Renal cortex interstitium (tissue), 15 donors: ENCODE measurements around the gene BLID. TPM values are rescaled to one million over a fixed set of nuclear protein-coding genes. Genes with fewer than 3 reads are reported as not detected.

Experiments
- DNase-seq, 11 donors: peaks; one replicate each; pipeline ENCODE4 v3.0.0-alpha.2; 2013; ENCODE audit warnings: low read depth in 9 of 11, low spot score in 4 of 11; ENCODE audit errors: extremely low read depth in 1 of 11
- long read RNA-seq, 16 experiments: transcript quantifications; one replicate each; lab custom pipeline, GENCODE V29; 2026
- polyA plus RNA-seq, 3 donors: library from polyadenylated mRNA; unstranded; fragments of 120-200 nt; gene quantifications; one replicate each; pipeline ENCODE4 v1.2.1, GENCODE V29; 2013; ENCODE audit not compliant: insufficient read length in 3 of 3

BLID gene, protein sequence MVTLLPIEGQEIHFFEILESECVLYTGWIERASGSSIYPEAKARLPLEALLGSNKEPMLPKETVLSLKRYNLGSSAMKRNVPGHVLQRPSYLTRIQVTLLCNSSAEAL
- polyA plus RNA-seq, result not detected
- long read RNA-seq, donor 1, result 0 reads
- long read RNA-seq, donor 2, result 0 reads
- long read RNA-seq, donor 3, result 0 reads
- long read RNA-seq, donor 4, result 0 reads
- long read RNA-seq, donor 5, result 0 reads
- long read RNA-seq, donor 6, result 0 reads
- long read RNA-seq, donor 7, result 0 reads
- long read RNA-seq, donor 8, result 0 reads
- long read RNA-seq, donor 9, result 0 reads
- long read RNA-seq, donor 10, partial matches to known transcripts, result 0 of 1 reads
- long read RNA-seq, donor 10, other reads (novel, unspliced or antisense), result 0 of 1 reads
- long read RNA-seq, donor 11, result 0 reads
- long read RNA-seq, donor 12, result 0 reads
- long read RNA-seq, donor 13, result 0 reads
- long read RNA-seq, donor 14, result 0 reads
- long read RNA-seq, donor 15, result 0 reads
- long read RNA-seq, donor 16, result 0 reads

DNA sequence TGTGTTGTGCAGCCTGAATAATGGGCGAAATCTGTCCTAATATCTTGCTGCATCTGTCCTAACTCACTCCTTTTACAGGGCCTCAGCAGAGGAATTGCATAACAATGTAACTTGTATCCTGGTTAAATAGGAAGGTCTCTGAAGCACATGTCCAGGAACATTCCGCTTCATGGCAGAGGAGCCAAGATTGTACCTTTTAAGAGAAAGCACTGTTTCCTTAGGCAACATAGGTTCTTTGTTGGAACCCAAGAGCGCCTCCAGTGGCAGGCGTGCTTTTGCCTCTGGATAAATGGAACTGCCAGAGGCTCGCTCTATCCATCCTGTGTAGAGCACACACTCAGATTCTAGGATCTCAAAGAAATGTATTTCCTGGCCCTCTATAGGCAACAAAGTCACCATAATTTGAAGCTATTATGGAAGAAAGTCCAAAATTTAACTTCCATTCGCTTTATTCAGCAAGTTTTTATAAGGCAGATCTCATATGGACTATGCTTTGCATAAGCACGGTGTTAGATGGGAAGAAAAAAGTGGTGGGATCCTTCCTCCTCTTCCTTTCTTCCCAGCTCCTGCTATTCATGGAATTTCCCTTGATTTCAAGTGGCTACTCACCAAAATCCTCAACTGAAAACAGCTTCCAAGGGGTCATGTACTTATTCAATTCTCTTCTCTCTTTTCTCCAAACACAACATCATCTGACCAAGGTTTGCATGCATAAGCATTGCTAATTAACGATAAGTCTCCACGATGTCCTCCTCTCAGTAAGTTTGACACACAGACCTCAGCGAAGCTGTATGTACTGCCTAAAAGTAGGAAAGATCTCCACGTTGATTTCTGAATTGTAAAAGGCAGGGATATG is at the start of gene BLID:
TSS of gene BLID (minus strand) at position 692 of the 856 bp plus-strand sequence. CDS start at position 399, 293 bp downstream.
- DNase-seq, result no peak

DNA sequence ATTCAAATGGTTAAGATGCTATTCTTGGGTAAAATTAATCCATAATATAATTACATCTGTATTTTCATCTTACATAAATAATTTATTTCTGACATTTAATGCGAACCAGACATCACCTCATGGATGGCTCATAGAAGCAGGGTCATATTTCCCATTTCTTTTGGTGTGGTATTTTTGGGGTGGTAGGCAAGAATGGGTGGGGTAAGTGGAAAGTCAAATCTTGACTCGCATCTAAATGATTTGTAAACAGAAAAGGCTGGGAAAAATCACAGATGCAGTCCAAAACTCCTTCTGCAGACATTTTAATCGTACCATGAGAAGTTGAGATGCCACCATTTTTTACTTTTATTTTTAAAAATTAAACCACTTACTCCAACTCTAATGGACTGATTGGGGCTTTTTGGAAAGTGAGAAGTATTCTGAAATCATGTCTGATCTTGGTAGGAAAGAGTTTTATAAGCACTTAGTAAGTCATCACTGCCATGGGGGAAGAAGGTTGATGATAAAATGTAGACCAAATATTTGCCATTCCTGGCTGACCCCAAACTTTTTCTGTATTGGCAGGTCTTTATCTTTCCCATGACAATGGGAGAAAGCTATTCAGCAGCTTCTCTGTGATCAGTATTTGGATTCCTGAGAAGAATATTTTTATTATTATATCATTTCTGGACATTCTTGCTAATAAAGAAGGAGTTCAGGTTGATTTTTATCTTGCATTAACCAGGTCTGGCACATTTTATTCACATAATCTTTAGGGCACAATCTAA is 47.2 kb upstream of the BLID start:
- DNase-seq, result no peak

DNA sequence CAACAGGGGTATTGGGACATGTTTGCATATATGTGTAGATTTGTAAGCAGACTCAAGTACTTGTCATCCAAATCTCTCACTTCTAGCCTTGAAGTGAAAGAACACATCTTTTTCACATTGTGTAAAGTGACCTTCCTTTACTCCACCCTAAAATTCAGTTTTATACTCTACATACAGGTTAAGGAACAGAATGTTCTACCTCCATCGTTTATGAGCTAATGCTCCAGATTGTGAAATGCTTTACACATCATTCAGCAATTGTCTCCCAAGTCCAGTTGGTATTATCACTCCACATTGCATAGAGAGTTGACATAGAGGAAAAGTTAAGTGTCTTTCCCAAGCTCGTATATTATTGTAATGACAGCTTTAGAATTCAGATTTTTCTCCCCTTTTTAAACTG is 46.1 kb upstream of the BLID start:
- no peak for DNase-seq

DNA sequence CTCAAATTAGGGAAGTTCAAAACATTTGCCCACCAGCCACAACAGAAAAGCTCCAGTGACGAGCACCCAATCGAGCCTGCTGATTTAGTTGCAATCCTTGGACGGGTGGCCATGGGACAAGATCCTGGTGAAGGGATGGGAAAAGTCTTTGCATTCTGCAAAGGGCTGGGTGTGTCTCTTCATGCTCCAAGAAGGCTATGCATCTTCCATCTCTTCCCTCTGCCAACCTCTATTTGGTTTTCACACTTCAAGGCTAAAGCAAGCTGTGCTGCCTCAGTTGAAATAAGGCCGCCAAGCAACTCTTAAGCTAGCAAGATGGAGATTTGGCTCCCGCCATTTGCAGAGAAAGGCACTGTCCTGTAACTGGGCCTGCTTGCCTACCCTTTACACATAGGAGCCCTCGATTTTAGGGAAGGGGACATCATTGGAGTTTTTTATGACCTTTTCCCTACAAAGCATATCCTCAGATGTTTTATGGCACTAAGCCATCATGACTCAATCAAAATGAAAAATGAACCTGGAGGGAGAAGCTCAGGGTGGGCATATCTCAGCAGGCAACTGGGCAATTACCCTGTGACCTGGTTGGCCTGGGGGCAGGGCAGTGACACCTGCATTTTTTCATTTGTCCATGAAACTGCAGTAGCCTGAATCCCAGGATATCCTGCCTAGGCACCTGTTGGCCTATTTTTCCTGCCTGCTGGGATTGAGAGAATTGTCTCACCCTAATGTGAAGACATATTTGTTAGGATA is 45.0 kb upstream of the BLID start:
- no peak for DNase-seq

DNA sequence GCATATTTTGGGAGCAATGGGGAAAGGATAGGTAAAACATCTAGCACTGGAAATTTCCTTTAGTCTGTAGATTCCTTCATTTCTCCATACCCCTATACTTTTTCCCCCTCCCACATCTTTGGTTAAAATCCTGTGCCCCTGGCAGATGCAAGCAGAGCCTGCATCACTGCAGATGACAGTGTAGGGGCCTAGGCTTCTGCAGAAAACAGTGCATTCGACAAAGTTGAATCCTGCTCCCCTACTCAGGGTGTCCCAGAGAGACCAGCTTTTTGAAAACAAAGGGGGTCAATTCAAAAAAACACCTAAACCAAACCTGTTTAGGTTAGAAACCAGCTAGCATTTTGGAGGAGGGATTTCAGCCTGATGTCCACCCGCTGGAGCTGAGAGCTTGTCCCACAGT is 43.8 kb upstream of the BLID start:
- no peak for DNase-seq

DNA sequence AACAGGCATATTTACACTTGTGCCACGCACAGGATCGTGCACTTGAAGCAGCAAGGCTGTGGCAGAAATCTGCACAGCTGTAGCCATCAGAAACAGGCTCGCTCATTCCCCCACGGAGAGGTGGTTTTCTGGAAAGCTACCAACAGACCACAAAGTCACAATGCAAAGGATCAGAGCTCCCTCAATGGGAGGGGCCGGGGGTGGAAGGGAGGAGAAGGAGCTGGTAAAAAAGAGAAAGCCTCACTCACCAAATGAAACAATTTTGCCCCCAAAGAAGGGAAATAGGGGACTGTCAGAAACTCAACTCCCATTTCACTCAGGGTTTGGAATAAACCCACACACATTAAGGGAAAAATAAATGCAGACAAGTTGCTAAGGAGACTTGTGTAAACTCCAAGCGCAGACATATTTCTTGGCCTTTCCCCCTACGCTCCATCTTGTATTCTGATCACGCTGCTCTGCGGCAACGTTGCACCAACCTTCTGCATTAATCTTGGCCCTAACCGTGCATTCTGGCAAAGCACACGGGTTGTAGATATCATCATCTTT is 43.2 kb upstream of the BLID start:
- DNase-seq, result peak in 8 of 11 donors; percentile 23 to 53 (median 33)

DNA sequence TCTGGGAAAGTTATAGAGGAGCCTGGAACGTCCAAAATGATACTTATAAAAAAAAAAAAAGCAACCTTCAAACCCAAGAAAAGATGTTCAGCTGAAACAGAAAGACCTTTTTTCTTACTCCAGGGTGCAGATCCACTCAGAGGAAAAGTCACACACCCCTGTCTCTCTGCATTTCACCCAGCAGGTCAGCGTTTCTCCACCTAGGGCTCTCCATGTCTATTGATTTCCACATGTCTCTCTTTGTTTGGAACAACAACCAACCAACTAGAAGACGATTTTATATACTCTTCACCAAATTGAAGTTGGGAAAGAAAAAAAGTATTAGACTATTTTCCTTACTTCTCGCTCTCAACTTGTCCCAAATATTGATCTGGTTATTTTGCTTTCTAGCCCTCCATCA is 42.2 kb upstream of the BLID start:
- DNase-seq, result no peak

DNA sequence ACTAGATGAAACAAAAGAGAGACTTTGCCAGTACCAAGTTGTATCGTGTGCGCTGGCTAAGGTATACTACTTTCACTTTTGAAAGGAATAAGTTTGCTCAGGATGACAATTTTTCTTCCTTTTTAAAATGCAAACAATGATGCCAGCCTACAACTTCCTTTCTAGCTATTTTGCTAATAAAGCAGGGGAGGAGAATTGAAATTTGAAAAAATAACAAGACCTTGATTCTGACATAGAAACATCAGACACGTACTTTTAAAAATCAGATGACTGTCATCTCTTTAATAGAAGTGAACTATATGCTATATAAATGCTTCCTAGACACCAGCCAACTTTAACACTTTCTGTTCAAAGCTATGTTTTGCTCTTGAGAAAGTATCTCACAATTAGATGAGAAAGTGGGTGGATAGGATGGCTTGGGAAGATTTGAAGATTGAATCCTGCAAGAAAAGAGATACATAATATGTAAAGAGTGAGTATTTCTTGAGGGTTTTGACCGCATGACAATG is 41.7 kb upstream of the BLID start:
- DNase-seq, result no peak

DNA sequence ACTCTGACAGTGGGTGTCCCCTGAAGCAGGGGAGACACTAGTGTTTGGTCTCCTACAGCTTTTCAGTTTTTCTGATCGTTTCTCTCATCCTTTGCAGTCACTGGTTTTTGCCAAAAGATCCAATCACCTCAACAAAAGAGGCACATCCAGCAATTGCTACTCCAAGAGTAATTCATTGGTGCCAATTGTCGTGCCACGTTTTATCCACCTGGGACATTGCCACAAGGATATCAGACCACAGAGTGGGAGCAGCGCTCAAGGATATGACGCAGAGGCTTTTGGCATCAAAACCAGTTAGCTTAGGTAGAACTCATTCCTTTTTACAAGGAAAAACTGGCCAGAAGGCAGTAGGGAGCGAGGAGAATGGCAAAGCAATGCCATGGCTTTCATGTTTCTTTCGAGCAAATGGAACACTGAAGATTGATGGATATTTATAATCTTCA is 40.9 kb upstream of the BLID start:
- DNase-seq, result no peak

DNA sequence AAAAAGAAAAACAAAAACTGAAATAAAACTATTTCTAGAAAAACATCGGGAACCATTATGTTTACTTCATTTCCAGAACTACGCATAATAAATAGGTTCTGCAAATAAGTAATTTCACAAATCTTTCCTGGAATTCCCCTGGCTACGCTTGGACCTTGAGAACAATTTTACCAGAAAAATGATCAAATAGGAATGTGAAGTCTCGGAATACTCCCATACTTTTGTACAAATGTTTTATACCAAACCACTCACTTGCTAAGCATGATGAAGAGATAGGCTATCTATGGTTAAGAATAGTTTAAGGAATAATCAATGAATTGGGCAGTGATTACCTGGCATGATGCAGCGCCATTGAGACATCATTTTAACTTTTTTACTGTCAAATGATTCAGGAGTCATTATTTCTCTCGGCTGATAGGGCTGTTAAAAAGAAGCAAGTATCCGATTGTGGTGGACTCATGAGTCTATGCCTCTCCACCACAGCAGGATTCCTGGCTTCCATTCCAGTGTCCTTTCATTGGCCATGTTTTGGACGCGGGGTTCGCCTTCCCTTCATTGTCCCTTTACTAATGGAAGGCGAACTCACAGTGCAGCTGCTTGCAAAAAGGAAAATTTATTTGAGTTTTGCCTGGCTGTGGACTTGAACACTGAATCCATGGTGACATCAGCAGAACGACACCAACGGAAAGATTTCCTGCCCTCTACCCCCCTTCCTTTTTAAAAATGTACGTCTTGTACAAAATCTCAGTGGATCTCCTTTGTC is 39.9 kb upstream of the BLID start:
- DNase-seq, result no peak

DNA sequence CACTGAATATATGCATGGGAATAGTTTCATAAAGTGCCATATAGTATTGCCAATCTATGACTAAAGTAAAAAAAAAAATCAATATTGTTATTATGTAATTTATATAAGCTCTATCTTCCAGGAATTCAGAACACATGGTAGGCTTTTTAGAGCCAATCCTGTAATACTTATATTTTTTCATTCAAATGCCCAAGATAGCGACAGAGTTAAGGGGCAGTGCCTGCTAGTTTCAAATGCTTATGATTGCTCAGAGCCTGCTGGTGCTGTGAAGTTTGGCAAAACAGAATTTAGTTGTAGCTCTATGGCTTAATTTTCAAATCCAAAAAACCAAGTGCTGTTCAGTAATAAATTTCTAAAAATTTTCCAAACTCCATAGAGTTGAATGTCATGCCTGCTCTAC is 39.0 kb upstream of the BLID start:
- DNase-seq, result no peak

DNA sequence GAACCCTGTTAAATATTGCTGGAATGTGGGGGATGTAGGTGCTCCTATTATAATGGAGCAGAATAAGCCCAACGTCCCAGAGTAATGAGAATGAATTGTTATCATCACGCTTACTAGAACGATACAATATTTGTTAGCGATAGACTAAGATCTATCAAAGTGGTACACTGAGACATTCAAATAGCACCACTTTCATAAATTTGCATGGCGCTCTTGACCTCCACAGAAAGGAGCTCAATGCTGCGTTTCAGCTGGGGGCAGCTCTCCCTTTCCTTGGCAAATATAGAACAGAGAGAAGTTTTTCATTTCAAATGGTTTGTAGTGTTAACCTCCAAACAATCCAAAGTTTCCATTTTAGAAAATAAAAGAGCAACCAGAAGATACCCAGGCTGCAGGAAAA is 38.2 kb upstream of the BLID start:
- DNase-seq, result no peak

DNA sequence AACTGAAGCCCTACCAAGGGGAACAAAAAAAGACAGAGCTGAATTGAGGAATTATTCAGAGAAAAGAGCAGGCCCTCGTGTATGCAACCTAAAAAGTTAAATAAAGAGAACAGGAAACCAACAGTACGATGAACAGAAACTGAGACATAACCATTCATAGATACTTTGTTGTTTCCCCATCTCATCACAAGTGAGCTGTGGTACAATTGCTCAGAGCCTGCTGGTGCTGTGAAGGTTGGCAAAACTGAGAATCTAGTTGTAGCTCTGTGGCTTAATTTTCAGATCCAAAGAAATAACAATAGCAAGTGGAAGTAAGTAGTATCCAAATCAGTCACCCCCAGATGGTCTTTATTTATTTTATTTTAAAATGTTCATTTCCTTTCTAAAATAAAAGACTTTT is 37.7 kb upstream of the BLID start:
- no peak for DNase-seq

DNA sequence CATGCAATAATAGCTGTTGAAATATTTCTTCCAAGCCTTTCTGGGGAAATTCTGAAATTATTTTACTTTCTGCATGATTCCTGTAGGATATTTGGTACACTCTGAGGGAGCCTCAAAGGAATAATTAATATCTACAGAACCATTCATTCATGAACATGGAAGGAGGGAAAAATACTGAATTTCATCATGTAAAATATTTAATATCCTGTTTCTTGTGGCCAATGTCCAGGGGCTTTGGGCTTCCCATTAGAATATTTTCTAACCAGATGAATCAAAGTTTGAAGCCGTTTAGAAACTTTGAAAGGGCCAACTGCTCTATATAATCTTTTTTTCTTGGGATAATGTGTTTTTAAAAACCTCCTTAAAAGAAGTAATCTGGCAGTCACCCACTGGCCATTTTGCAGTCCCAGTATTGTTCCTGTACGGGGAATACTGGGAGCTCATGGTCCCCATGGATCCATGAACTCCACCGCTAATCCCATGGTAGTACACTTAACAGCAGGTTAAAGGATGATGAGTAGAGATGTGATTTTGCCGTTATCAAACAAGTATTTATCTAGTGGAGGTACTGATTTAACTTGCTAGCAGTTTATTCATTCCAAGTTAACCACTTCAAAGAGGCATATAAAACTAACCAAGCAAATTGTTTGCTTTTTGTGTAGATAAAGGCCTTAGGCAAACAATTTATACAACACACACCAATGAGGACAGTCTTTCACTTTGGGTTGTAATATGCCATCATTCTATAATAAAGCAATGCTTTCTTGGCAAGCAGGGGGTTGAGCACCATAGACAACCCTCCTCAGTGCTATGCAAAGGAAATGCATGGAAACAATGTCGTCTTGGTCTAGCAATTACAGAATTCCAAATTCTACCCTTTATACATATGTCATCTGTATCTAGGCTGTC is 34.5 kb upstream of the BLID start:
- DNase-seq, result no peak

DNA sequence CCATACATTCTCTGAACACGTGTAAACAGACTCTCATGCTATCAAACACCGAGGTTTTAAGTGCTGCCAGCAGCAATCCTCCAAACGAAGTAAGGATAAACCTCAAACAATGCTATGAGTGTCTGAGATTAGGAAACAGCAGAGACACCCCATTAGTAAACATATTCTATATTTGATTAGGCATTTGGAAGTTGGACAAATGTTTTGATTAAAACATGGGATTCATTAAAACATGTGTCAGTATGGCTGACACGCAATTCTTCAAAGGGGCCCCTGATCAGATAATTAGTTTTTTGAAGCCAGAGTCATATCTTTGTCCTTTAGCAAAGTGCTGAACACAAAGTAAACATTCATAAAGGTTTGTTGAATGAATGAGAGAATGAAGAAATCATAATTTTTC is 33.2 kb upstream of the BLID start:
- no peak for DNase-seq

DNA sequence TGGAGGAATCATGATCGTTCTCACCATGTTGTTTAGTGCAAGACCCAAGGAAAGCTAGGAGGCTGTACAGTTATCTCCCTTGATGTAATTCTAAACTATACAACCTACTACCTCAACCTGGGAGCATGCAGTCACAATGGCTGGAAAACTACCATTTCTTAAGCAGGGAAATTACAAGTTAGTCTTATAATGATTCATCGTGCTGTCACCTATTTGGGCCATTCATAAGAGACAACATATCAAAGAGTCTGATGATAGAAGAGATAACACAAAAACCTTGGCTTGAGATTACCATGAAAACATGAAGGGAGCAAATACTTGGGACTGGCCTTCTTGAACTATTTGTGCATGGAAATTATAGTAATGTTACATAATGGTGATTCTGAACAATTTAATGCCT is 30.5 kb upstream of the BLID start:
- no peak for DNase-seq
